Measurements from ENCODE around the gene CTSS.
"Not testable (repeated sequence)": the region's sequence is repeated elsewhere in the genome, so short reads cannot be mapped to it uniquely, and the experiment has no call there.

The CTSS gene

GRCh38 chr1:150753416-150753815 is 12.2 kb downstream of the CTSS start:
- Histone ChIP-seq H3K4me3 (ENCODE audit: low read depth in 1 of 2, low read length in 2 of 2) (no peak overlapping the region), H3K4me1 (ENCODE audit: control insufficient read depth in 1 of 2, insufficient read depth in 2 of 2, low read length in 2 of 2) (peaks cover 0 to 3% of the 10 kb centered on the region in 2 donors), H3K27ac (ENCODE audit: low read depth, low read length) (no peak overlapping the region), H3K9me3 (ENCODE audit: control insufficient read depth in 1 of 2, low read length in 2 of 2) (no peaks in the 10 kb centered on the region), H3K9ac (ENCODE audit: low read depth in 1 of 2, low read length in 2 of 2) (no peak overlapping the region), H3K27me3 (ENCODE audit: control insufficient read depth in 1 of 2, insufficient read depth in 2 of 2, low read length in 2 of 2) (no peaks in the 10 kb centered on the region), H3K36me3 (ENCODE audit: control insufficient read depth in 1 of 2, insufficient read depth in 2 of 2, low read length in 2 of 2) (peaks cover 21 to 65% of the 10 kb centered on the region in 2 donors)

- H3K4me1 ChIP-seq (ENCODE audit: control insufficient read depth in 1 of 2, insufficient read depth in 2 of 2, low read length in 2 of 2), result peaks cover 0 to 3% of the 10 kb centered on the region in 2 donors
- H3K27me3 ChIP-seq (ENCODE audit: control insufficient read depth in 1 of 2, insufficient read depth in 2 of 2, low read length in 2 of 2), result no peaks in the 10 kb centered on the region
- no peak overlapping the region for H3K9ac ChIP-seq (ENCODE audit: low read depth in 1 of 2, low read length in 2 of 2)
- H3K9me3 ChIP-seq (ENCODE audit: control insufficient read depth in 1 of 2, low read length in 2 of 2), result no peaks in the 10 kb centered on the region
- no peak overlapping the region for H3K4me3 ChIP-seq (ENCODE audit: low read depth in 1 of 2, low read length in 2 of 2)
- H3K27ac ChIP-seq (ENCODE audit: low read depth, low read length), result no peak overlapping the region
- peaks cover 22 to 74% of the 10 kb centered on the region in 2 donors for H3K36me3 ChIP-seq (ENCODE audit: control insufficient read depth in 1 of 2, insufficient read depth in 2 of 2, low read length in 2 of 2)
Observed at GRCh38 chr1:150751443-150751842, 14.1 kb downstream of the CTSS start.

- H3K36me3 ChIP-seq (ENCODE audit: control insufficient read depth in 1 of 2, insufficient read depth in 2 of 2, low read length in 2 of 2), result peaks cover 19 to 78% of the 10 kb centered on the region in 2 donors
- H3K27ac ChIP-seq (ENCODE audit: low read depth, low read length), result no peak overlapping the region
- H3K4me1 ChIP-seq (ENCODE audit: control insufficient read depth in 1 of 2, insufficient read depth in 2 of 2, low read length in 2 of 2), result peaks cover 0 to 3% of the 10 kb centered on the region in 2 donors
- H3K9me3 ChIP-seq (ENCODE audit: control insufficient read depth in 1 of 2, low read length in 2 of 2), result no peaks in the 10 kb centered on the region
- H3K27me3 ChIP-seq (ENCODE audit: control insufficient read depth in 1 of 2, insufficient read depth in 2 of 2, low read length in 2 of 2), result no peaks in the 10 kb centered on the region
- H3K4me3 ChIP-seq (ENCODE audit: low read depth in 1 of 2, low read length in 2 of 2), result no peak overlapping the region
- H3K9ac ChIP-seq (ENCODE audit: low read depth in 1 of 2, low read length in 2 of 2), result no peak overlapping the region
Observed at GRCh38 chr1:150749720-150750311, 15.8 kb downstream of the CTSS start.

DNA sequence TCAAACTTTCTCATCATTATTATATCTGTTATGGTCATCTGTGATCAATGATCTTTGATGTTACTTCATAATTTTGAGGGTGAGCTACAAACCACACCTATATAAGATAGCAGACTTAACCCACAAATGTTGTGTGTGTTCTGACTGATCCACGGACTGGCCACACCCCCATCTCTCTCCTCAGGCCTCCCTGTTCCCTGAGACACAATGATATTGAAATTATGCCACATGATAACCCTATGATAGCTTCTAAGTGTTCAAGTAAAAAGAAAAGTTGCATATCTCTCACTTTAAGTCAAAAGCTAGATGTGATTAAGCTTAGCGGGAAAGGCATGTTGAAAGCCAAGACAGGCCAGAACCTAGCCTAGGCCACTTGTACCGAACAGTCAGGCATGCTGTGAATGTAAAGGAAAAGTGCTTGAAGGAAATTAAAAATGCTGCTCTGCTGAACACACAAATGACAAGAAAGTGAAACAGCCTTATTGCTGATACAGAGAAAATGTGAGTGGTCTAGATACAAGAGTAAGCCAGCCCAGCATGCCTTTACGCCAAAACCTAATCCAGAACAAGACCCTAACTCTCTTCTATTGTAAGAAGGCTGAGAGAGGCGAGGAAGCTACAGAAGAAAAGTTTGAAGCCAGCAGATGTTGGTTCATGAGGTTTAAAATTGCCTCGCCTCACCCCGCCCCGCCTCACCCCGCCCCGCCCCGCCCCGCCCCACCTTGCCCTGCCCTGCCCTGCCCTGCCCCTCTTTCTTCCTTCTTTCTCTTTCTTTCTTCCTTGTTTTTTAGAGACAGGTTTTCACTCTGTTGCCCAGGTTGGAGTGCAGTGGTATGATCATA is 16.5 kb downstream of the CTSS start:
- Histone ChIP-seq H3K36me3 (ENCODE audit: control insufficient read depth in 1 of 2, insufficient read depth in 2 of 2, low read length in 2 of 2) (peaks cover 19 to 76% of the 10 kb centered on the region in 2 donors), H3K9ac (ENCODE audit: low read depth in 1 of 2, low read length in 2 of 2) (no peak overlapping the region), H3K4me3 (ENCODE audit: low read depth in 1 of 2, low read length in 2 of 2) (no peak overlapping the region), H3K27ac (ENCODE audit: low read depth, low read length) (no peak overlapping the region), H3K9me3 (ENCODE audit: control insufficient read depth in 1 of 2, low read length in 2 of 2) (no peaks in the 10 kb centered on the region), H3K27me3 (ENCODE audit: control insufficient read depth in 1 of 2, insufficient read depth in 2 of 2, low read length in 2 of 2) (no peaks in the 10 kb centered on the region), H3K4me1 (ENCODE audit: control insufficient read depth in 1 of 2, insufficient read depth in 2 of 2, low read length in 2 of 2) (peaks cover 0 to 3% of the 10 kb centered on the region in 2 donors)

DNA sequence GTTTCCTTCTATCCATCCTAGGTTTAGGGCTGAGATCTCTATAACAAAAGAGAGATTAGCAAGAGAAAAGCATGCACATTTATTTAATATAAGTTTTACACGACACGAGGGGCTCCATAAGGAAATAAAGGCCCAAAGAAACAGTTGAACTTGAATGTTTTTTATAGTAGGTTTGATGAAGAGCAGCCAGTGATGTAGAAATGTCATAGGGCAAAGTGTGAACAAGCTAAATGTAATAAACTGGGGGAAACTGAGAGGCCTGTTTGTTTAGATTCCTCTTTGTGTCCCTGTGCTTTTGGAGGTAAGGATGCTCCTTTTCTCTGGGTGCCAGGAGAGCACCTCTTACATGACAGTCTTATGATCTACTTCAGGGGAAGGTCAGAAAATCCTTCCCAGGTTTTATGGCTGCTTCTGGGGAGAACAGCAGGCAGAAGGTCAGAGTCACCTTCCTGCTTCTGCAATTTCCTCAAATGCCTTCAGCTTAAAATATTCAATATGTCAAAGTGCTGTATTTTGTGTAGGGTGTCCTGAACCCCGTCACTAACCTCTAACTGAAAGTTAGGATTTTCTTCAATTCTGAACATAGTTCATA is 35.4 kb downstream of the CTSS start:
- no peak overlapping the region for H3K4me3 ChIP-seq (ENCODE audit: low read depth in 1 of 2, low read length in 2 of 2)
- H3K4me1 ChIP-seq (ENCODE audit: control insufficient read depth in 1 of 2, insufficient read depth in 2 of 2, low read length in 2 of 2), result no peaks in the 10 kb centered on the region
- peaks cover 0 to 18% of the 10 kb centered on the region in 2 donors for H3K36me3 ChIP-seq (ENCODE audit: control insufficient read depth in 1 of 2, insufficient read depth in 2 of 2, low read length in 2 of 2)
- H3K27me3 ChIP-seq (ENCODE audit: control insufficient read depth in 1 of 2, insufficient read depth in 2 of 2, low read length in 2 of 2), result no peaks in the 10 kb centered on the region
- H3K27ac ChIP-seq (ENCODE audit: low read depth, low read length), result no peak overlapping the region
- H3K9ac ChIP-seq (ENCODE audit: low read depth in 1 of 2, low read length in 2 of 2), result no peak overlapping the region
- no peaks in the 10 kb centered on the region for H3K9me3 ChIP-seq (ENCODE audit: control insufficient read depth in 1 of 2, low read length in 2 of 2)

DNA sequence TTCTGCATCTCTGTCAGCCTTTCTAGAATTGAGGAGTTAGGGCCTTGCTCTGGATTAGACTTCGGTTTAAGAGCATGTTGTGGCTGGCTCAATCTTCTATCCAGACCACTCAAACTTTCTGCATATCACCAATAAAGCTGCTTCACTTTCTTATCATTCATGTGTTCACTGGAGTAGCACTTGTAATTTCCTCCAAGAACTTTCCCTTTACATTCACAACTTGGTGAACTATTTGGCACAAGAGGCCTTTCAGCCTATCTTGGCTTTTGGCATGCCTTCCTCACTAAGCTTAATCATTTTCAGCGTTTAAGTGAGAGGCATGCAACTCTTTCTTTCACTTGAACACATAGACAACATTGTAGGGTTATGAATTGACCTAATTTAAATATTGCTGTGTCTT is 41.2 kb downstream of the CTSS start:
- Histone ChIP-seq H3K27ac (ENCODE audit: low read depth, low read length) (no peak overlapping the region), H3K4me1 (ENCODE audit: control insufficient read depth in 1 of 2, insufficient read depth in 2 of 2, low read length in 2 of 2) (no peaks in the 10 kb centered on the region), H3K4me3 (ENCODE audit: low read depth in 1 of 2, low read length in 2 of 2) (no peak overlapping the region), H3K9me3 (ENCODE audit: control insufficient read depth in 1 of 2, low read length in 2 of 2) (no peaks in the 10 kb centered on the region), H3K36me3 (ENCODE audit: control insufficient read depth in 1 of 2, insufficient read depth in 2 of 2, low read length in 2 of 2) (no peaks in the 10 kb centered on the region), H3K27me3 (ENCODE audit: control insufficient read depth in 1 of 2, insufficient read depth in 2 of 2, low read length in 2 of 2) (no peaks in the 10 kb centered on the region), H3K9ac (ENCODE audit: low read depth in 1 of 2, low read length in 2 of 2) (no peak overlapping the region)

DNA sequence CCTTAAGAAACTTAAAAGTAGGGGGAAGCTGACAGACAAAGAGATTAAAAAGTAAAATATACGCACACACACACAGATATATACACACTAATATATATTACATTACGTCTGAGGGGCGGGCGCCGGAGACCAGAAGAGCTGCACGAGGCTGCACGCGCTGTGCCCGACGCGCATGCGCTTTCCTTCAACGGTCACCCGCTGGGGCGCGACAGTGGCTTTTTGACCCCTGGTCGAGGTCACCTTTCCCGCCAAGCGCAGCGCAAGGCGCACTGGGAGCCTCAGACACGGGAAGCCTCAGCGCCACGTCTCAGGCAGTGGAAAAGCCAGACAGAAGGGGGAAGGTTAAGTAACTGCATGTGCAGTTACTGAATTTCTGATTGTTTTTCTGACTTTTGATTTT is 44.9 kb downstream of the CTSS start, which contains the start of gene HORMAD1:
HORMAD1 (minus strand) TSS at position 193 of the 400 bp plus-strand sequence. CDS start 1,390 bp downstream, outside the sequence.
- Histone ChIP-seq H3K27me3 (ENCODE audit: control insufficient read depth in 1 of 2, insufficient read depth in 2 of 2, low read length in 2 of 2) (no peaks in the 10 kb centered on the region), H3K4me3 (ENCODE audit: low read depth in 1 of 2, low read length in 2 of 2) (no peak within 1 kb of the TSS), H3K4me1 (ENCODE audit: control insufficient read depth in 1 of 2, insufficient read depth in 2 of 2, low read length in 2 of 2) (no peaks in the 10 kb centered on the region), H3K9ac (ENCODE audit: low read depth in 1 of 2, low read length in 2 of 2) (no peak within 1 kb of the TSS), H3K36me3 (ENCODE audit: control insufficient read depth in 1 of 2, insufficient read depth in 2 of 2, low read length in 2 of 2) (no peaks in the 10 kb centered on the region), H3K27ac (ENCODE audit: low read depth, low read length) (no peak within 1 kb of the TSS), H3K9me3 (ENCODE audit: control insufficient read depth in 1 of 2, low read length in 2 of 2) (no peaks in the 10 kb centered on the region)

GRCh38 chr1:150720098-150720497 is 45.5 kb downstream of the CTSS start:
- Histone ChIP-seq H3K4me1 (ENCODE audit: control insufficient read depth in 1 of 2, insufficient read depth in 2 of 2, low read length in 2 of 2) (no peaks in the 10 kb centered on the region), H3K4me3 (ENCODE audit: low read depth in 1 of 2, low read length in 2 of 2) (no peak overlapping the region)

GRCh38 chr1:150718225-150718891 is 47.2 kb downstream of the CTSS start:
- H3K9ac ChIP-seq (ENCODE audit: low read depth in 1 of 2, low read length in 2 of 2), result no peak overlapping the region
- no peak overlapping the region for H3K27ac ChIP-seq (ENCODE audit: low read depth, low read length)

More at GRCh38 chr1:150720098-150720497, 45.5 kb downstream of the CTSS start:
- no peak overlapping the region for H3K27ac ChIP-seq (ENCODE audit: low read depth, low read length)
- H3K9me3 ChIP-seq (ENCODE audit: control insufficient read depth in 1 of 2, low read length in 2 of 2), result no peaks in the 10 kb centered on the region
- no peaks in the 10 kb centered on the region for H3K36me3 ChIP-seq (ENCODE audit: control insufficient read depth in 1 of 2, insufficient read depth in 2 of 2, low read length in 2 of 2)
- no peaks in the 10 kb centered on the region for H3K27me3 ChIP-seq (ENCODE audit: control insufficient read depth in 1 of 2, insufficient read depth in 2 of 2, low read length in 2 of 2)
- no peak overlapping the region for H3K9ac ChIP-seq (ENCODE audit: low read depth in 1 of 2, low read length in 2 of 2)

GRCh38 chr1:150709031-150709430 is 56.5 kb downstream of the CTSS start:
- H3K27me3 ChIP-seq (ENCODE audit: control insufficient read depth in 1 of 2, insufficient read depth in 2 of 2, low read length in 2 of 2); H3K27ac ChIP-seq (ENCODE audit: low read depth, low read length); H3K36me3 ChIP-seq (ENCODE audit: control insufficient read depth in 1 of 2, insufficient read depth in 2 of 2, low read length in 2 of 2); H3K4me3 ChIP-seq (ENCODE audit: low read depth in 1 of 2, low read length in 2 of 2); H3K9me3 ChIP-seq (ENCODE audit: control insufficient read depth in 1 of 2, low read length in 2 of 2); H3K4me1 ChIP-seq (ENCODE audit: control insufficient read depth in 1 of 2, insufficient read depth in 2 of 2, low read length in 2 of 2); H3K9ac ChIP-seq (ENCODE audit: low read depth in 1 of 2, low read length in 2 of 2): not testable (repeated sequence)

More at GRCh38 chr1:150718225-150718891, 47.2 kb downstream of the CTSS start:
- H3K4me3 ChIP-seq (ENCODE audit: low read depth in 1 of 2, low read length in 2 of 2), result no peak overlapping the region
- H3K4me1 ChIP-seq (ENCODE audit: control insufficient read depth in 1 of 2, insufficient read depth in 2 of 2, low read length in 2 of 2), result no peaks in the 10 kb centered on the region
- H3K27me3 ChIP-seq (ENCODE audit: control insufficient read depth in 1 of 2, insufficient read depth in 2 of 2, low read length in 2 of 2), result no peaks in the 10 kb centered on the region
- no peaks in the 10 kb centered on the region for H3K9me3 ChIP-seq (ENCODE audit: control insufficient read depth in 1 of 2, low read length in 2 of 2)
- H3K36me3 ChIP-seq (ENCODE audit: control insufficient read depth in 1 of 2, insufficient read depth in 2 of 2, low read length in 2 of 2), result no peaks in the 10 kb centered on the region
